Measurements from ENCODE around the gene GALNT8. TPM values are rescaled to one million over a fixed set of nuclear protein-coding genes. Genes with fewer than 3 reads are reported as not detected.

Gene GALNT8, protein sequence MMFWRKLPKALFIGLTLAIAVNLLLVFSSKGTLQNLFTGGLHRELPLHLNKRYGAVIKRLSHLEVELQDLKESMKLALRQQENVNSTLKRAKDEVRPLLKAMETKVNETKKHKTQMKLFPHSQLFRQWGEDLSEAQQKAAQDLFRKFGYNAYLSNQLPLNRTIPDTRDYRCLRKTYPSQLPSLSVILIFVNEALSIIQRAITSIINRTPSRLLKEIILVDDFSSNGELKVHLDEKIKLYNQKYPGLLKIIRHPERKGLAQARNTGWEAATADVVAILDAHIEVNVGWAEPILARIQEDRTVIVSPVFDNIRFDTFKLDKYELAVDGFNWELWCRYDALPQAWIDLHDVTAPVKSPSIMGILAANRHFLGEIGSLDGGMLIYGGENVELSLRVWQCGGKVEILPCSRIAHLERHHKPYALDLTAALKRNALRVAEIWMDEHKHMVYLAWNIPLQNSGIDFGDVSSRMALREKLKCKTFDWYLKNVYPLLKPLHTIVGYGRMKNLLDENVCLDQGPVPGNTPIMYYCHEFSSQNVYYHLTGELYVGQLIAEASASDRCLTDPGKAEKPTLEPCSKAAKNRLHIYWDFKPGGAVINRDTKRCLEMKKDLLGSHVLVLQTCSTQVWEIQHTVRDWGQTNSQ
- not detected in 5 replicates for total RNA-seq (2022; extraction: Qiagen RNA extraction; ENCODE audit: low read depth)

DNA sequence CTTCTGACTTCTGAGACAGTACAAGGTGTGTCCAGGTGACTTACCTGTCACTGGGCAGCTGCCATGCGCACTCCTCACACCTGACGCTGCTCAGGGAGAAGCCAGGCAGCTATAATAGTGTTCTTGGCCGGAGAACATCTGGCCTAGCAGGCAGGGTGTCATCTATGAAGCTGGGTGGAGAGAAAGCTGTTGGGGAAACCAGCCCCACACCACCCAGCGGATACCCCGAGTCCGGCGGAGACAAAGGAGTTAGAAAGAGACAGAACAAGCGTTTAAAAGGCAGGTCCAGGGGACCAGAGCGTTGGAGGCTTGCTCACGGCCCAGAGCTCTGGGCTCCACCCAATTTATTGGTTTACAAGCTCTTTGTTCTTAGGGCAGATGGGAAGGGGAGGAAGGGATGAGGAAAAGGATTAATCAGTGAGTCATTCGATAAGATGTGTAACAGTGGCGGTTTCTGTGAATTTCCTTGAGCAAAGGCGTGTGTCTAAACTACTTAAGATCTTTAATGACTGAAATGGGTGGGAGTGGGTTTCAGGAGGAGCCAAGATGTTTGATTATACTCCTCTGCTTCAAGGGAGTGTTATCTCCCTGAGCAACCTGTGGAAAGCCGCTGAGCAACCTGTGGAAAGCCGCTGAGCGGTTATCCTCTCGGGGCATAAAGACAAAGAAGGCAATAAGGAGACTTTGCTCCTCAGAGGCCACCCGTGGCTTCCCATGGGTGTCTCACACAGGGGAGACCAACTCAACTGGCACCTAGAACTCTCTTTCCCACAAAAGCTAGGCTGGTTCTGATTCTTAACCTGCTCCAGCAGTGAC lies at the start of gene GALNT8:
GALNT8 (plus strand) TSS at position 580 of the 816 bp plus-strand sequence. CDS start 278 bp downstream, outside the sequence.

Other genes starting within 250 kb of the GALNT8 start
- 14.5 to 30.1 TPM (median 19.3 TPM) in 5 replicates for gene RAD51AP1, start 181.5 kb upstream of the GALNT8 start, total RNA-seq (2022; extraction: Qiagen RNA extraction; ENCODE audit: low read depth)
- 44.3 to 48.4 TPM (median 46.0 TPM) in 5 replicates for gene DYRK4, start 158.2 kb upstream of the GALNT8 start, total RNA-seq (2022; extraction: Qiagen RNA extraction; ENCODE audit: low read depth)
- 0.07 to 1.2 TPM (median 0.08 TPM) in 3 of 5 replicates, not detected in the others for gene AKAP3, start 71.3 kb upstream of the GALNT8 start, total RNA-seq (2022; extraction: Qiagen RNA extraction; ENCODE audit: low read depth)
- 109 to 116 TPM (median 111 TPM) in 5 replicates for gene NDUFA9, start 71.3 kb upstream of the GALNT8 start, total RNA-seq (2022; extraction: Qiagen RNA extraction; ENCODE audit: low read depth)
- gene KCNA1, start 189.5 kb downstream of the GALNT8 start, total RNA-seq (2022; extraction: Qiagen RNA extraction; ENCODE audit: low read depth): not detected in 5 replicates

Measured in A549 treated with ZK216348 at 1 μM for 4 hours (cell line).